GM18870 (cell line): ENCODE measurements around the gene GPR52.

ENCODE experiments used
- ATAC-seq: cut with Tn5 transposase; IDR thresholded peaks from one replicate; pipeline ENCODE4 v1.9.1; 2021; ENCODE audit warnings: moderate library complexity; ENCODE audit not compliant: unreplicated experiment

The GPR52 gene

GRCh38 chr1:174465855-174466254, 18.1 kb downstream of the GPR52 start:
- ATAC-seq: no peak

- ATAC-seq: no peak
Observed at GRCh38 chr1:174466607-174467006, 18.8 kb downstream of the GPR52 start.

- ATAC-seq: no peak
Observed at GRCh38 chr1:174469052-174469451, 21.3 kb downstream of the GPR52 start.

DNA sequence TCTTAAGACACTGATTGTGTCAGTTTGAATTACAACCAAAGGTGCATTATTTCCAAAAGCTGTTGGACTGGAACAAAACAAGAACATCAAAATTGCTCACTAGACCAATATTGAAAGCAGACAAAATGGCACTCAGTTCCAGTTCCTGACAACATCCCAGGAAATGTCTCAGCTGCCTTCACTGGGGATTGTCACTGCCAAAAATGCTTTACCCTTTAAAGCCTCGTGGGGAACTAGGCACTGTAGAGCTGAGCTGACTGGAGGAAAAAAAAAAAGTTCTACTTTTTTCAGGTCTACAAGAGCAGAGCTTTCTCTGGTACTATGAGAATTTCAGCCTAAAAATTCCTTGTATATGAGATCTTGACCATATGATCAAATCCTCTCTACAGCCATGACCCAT, 21.9 kb downstream of the GPR52 start:
- no peak for ATAC-seq

DNA sequence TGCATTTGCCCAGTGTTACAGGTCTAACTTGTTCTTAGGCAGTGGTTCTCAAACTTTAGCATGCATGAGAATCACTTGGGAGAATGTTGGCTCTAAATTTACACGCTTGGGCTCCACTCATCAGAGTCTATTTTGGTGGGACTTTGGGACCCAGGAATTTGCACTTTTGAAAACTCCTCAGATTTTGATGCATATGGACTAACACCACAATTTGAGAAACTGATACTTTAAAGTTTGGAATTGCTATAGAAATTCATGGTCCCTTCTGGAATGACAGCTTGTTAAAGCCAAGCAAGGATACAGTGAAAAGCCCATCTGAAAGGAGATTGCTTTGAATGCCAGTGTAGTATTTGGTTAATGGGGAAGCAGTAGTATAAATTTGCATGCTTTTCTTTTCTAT, 31.5 kb downstream of the GPR52 start:
- ATAC-seq: no peak

DNA sequence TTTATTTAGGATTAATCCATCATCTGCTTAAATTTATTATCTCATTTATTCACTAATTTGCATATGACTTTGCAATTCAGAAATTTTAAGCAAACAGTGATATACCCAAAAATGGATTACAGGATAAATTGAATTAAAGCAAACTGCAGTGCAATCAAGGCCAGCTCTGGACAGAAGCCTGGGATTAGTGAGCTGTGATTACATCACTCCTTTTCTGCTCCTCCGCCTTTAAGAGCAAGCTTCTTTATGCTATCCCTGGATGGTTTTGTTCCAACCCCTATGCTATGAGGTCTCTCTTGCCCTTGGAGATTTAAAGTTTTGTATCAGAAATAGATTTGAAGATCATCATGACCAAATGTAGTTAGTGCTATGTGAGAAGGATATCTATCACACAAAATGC, 32.6 kb downstream of the GPR52 start:
- no peak for ATAC-seq

DNA sequence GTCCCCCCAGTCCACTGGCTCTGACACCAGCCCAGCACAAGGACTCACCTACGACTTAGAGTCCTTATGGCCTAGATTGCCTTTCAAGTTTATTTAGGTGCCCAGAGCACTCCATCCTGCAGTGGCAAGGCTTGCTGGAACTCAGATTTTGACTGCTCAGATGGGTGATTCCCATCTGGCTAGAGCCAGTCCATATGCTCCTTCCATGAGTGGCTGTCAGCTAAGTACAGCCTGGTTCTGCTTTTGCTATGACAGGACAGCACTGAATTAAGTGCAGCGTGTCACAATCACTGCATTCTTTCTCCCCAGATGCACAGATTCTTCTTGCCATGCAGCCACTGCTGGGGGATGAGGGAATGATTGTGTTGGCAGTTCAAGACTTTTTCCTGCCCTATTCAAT, 43.8 kb downstream of the GPR52 start:
- no peak for ATAC-seq

DNA sequence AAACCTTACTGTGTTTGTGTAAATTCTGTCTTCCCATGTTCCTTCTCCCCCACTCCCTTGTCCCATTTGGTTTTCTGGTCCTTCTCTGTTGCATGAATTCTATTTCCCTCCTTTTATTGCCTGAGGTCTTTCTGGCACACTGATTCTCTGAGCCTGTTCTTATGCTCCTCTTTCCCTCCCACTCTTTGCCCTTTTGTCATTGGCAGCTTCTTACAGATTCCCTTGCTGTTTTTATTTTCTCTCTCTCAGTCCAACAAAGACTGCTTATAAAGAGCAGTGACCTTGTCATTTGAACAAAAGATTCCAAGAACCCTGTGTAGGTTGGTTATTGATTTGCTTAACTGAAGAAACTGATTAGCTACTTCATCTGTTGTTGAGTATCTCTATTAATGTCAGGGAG, 49.7 kb downstream of the GPR52 start:
- ATAC-seq: no peak
